ENCODE measurements around the gene CXCL12. TPM values are rescaled to one million over a fixed set of nuclear protein-coding genes. Genes with fewer than 3 reads are reported as not detected.

The CXCL12 gene
- total and polyA plus RNA-seq, 2 of the 13 experiments (the other 11 are each of a cell fraction or from before 2014, with no cell fraction given) = not detected

GRCh38 chr10:44380829-44381600, 3.9 kb downstream of the CXCL12 start:
- Histone ChIP-seq H3K36me3 (replicated peaks in 1 of 2; ENCODE audit: control insufficient read depth in 1 of 2, insufficient read depth in 2 of 2, low read length in 2 of 2) (no peaks in the 10 kb centered on the region), H3K4me2 (ENCODE audit: low read depth, low read length) (no peak overlapping the region), H3K9ac (ENCODE audit: insufficient read depth, low read depth, low read length) (no peak overlapping the region), H3K9me3 (ENCODE audit: low read length) (no peaks in the 10 kb centered on the region), H2AFZ (ENCODE audit: low read length) (no peak overlapping the region), H4K20me1 (ENCODE audit: insufficient read depth, low read length) (no peaks in the 10 kb centered on the region), H3K4me1 (ENCODE audit: insufficient read depth, low read length) (no peaks in the 10 kb centered on the region), H3K79me2 (ENCODE audit: insufficient read depth, low read length) (no peaks in the 10 kb centered on the region), H3K27me3 (ENCODE audit: control insufficient read depth in 1 of 2, insufficient read depth in 2 of 2, low read length in 2 of 2) (peaks cover 4 to 20% of the 10 kb centered on the region in 2 experiments; a peak in 4 of 5 replicates), H3K4me3 (replicated peaks in 1 of 3; ENCODE audit: insufficient read depth in 1 of 3, low read depth in 2 of 3, low read length in 3 of 3) (no peak overlapping the region), H3K27ac (ENCODE audit: extremely low read length, insufficient read depth, low read length) (no peak overlapping the region)
- POLR2A ChIA-PET = no interaction called here
- 34% methylated on average over 7 of the region's 8 CpGs for WGBS (ENCODE audit: low lambda C conversion rate)
- no peak for ATAC-seq
- TF ChIP-seq ZMYM4 (CRISPR knock-in tag; IDR thresholded peaks at IDR 0.05) = no peak
- no peak for TF ChIP-seq ZNF770 (CRISPR knock-in tag; IDR thresholded peaks at IDR 0.05)
- TF ChIP-seq SRY (CRISPR knock-in tag; IDR thresholded peaks at IDR 0.05) = no peak
- TF ChIP-seq PREB (CRISPR knock-in tag; IDR thresholded peaks at IDR 0.05) = no peak
- no peak for TF ChIP-seq ZBTB20 (CRISPR knock-in tag; IDR thresholded peaks at IDR 0.05; ENCODE audit: borderline replicate concordance, low read depth)
- TF ChIP-seq MAF1 (CRISPR knock-in tag; IDR thresholded peaks at IDR 0.05; ENCODE audit: borderline replicate concordance) = no peak
- in situ Hi-C loops (cut with HindIII; ENCODE audit: extremely low pct_ligation_motif_present, low pct_unique_long_range_greater_than_20kb) = loop anchor here (10.0 kb wide), 1 partner anchor 496 kb away; no protein-coding TSS in a partner anchor
- intact Hi-C loops (cut with micrococcal nuclease; ENCODE audit: unreplicated experiment) = loop anchor here (10.0 kb wide), 2 partner anchors 456 to 496 kb away; no protein-coding TSS in a partner anchor
- no peak for FAIRE-seq
- DNase-seq (ENCODE audit: low spot score) = no peak
- no TSS peak for BruUV-seq (replicated peaks)
- CTCF ChIA-PET (ENCODE audit: low intra/inter-chr PET ratio, low total read pairs) = no interaction called here

All from HepG2 (cell line).